ENCODE results near the gene ZNF362. TPM values are rescaled to one million over a fixed set of nuclear protein-coding genes. Genes with fewer than 3 reads are reported as not detected.

The ZNF362 gene
- total and polyA plus RNA-seq, 2 of the 13 experiments (the other 11 are each of a cell fraction or from before 2014, with no cell fraction given): 8.3 to 14.2 TPM

GRCh38 chr1:33255347-33256220, 708 bp upstream of the ZNF362 start (continued):
- TF ChIP-seq KAT2B (IDR thresholded peaks at IDR 0.05; ENCODE audit: borderline replicate concordance, low read depth, low read length) (no peak), ATF3 (CRISPR knock-in tag; IDR thresholded peaks at IDR 0.05) (no peak), RORA (CRISPR knock-in tag; IDR thresholded peaks at IDR 0.05) (no peak), GZF1 (CRISPR knock-in tag; IDR thresholded peaks at IDR 0.05) (no peak), ELF3 (CRISPR knock-in tag; IDR thresholded peaks at IDR 0.05) (no peak), IRF2 (CRISPR knock-in tag; IDR thresholded peaks at IDR 0.05) (no peak), RCOR2 (CRISPR knock-in tag; IDR thresholded peaks at IDR 0.05) (no peak), RBFOX2 (IDR thresholded peaks at IDR 0.05; ENCODE audit: low read depth, low read length) (peak; percentile 94), ZNF224 (CRISPR knock-in tag; IDR thresholded peaks at IDR 0.05) (no peak), ZFP41 (CRISPR knock-in tag; IDR thresholded peaks at IDR 0.05; ENCODE audit: borderline replicate concordance) (0 out of 2 replicates have a peak, but pooled peaks have one; percentile 33), ARHGAP35 (CRISPR knock-in tag; IDR thresholded peaks at IDR 0.05; ENCODE audit: borderline replicate concordance) (no peak), NFE2L2 (IDR thresholded peaks at IDR 0.05; ENCODE audit: low read length) (no peak), ZNF607 (CRISPR knock-in tag; IDR thresholded peaks at IDR 0.05; ENCODE audit: borderline replicate concordance) (no peak), ZEB1 (IDR thresholded peaks at IDR 0.05; ENCODE audit: insufficient replicate concordance, low read depth) (no peak), AHR (CRISPR knock-in tag; IDR thresholded peaks at IDR 0.05) (no peak), ZNF672 (CRISPR knock-in tag; IDR thresholded peaks at IDR 0.05) (no peak), ZNF569 (CRISPR knock-in tag; IDR thresholded peaks at IDR 0.05; ENCODE audit: borderline replicate concordance) (no peak), HOXA7 (CRISPR knock-in tag; IDR thresholded peaks at IDR 0.05) (no peak), SP140L (CRISPR knock-in tag; IDR thresholded peaks at IDR 0.05; ENCODE audit: borderline replicate concordance) (no peak), UBTF (CRISPR knock-in tag; IDR thresholded peaks at IDR 0.05) (peak; percentile 54), ZFYVE20 (CRISPR knock-in tag; IDR thresholded peaks at IDR 0.05; ENCODE audit: borderline replicate concordance, low read depth) (no peak)
- TF ChIP-seq, protein P1, sequence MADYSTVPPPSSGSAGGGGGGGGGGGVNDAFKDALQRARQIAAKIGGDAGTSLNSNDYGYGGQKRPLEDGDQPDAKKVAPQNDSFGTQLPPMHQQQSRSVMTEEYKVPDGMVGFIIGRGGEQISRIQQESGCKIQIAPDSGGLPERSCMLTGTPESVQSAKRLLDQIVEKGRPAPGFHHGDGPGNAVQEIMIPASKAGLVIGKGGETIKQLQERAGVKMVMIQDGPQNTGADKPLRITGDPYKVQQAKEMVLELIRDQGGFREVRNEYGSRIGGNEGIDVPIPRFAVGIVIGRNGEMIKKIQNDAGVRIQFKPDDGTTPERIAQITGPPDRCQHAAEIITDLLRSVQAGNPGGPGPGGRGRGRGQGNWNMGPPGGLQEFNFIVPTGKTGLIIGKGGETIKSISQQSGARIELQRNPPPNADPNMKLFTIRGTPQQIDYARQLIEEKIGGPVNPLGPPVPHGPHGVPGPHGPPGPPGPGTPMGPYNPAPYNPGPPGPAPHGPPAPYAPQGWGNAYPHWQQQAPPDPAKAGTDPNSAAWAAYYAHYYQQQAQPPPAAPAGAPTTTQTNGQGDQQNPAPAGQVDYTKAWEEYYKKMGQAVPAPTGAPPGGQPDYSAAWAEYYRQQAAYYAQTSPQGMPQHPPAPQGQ (CRISPR knock-in tag; IDR thresholded peaks at IDR 0.05; ENCODE audit: borderline replicate concordance): no peak
- TF ChIP-seq, protein P2, sequence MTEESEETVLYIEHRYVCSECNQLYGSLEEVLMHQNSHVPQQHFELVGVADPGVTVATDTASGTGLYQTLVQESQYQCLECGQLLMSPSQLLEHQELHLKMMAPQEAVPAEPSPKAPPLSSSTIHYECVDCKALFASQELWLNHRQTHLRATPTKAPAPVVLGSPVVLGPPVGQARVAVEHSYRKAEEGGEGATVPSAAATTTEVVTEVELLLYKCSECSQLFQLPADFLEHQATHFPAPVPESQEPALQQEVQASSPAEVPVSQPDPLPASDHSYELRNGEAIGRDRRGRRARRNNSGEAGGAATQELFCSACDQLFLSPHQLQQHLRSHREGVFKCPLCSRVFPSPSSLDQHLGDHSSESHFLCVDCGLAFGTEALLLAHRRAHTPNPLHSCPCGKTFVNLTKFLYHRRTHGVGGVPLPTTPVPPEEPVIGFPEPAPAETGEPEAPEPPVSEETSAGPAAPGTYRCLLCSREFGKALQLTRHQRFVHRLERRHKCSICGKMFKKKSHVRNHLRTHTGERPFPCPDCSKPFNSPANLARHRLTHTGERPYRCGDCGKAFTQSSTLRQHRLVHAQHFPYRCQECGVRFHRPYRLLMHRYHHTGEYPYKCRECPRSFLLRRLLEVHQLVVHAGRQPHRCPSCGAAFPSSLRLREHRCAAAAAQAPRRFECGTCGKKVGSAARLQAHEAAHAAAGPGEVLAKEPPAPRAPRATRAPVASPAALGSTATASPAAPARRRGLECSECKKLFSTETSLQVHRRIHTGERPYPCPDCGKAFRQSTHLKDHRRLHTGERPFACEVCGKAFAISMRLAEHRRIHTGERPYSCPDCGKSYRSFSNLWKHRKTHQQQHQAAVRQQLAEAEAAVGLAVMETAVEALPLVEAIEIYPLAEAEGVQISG (CRISPR knock-in tag; IDR thresholded peaks at IDR 0.05): peak; percentile 62

All from HepG2 (cell line).